ENCODE data around the gene FAM107B. TPM values are rescaled to one million over a fixed set of nuclear protein-coding genes. Genes with fewer than 3 reads are reported as not detected.

Gene FAM107B
- total RNA-seq, 1 experiment from 2014 or later: 61.6 TPM

GRCh38 chr10:14742382-14742781 is 32.3 kb downstream of the FAM107B start:
- CTCF ChIA-PET: no interaction called here
- BruUV-seq (replicated peaks): no TSS peak

GRCh38 chr10:14740684-14741247 is 33.9 kb downstream of the FAM107B start:
- intact Hi-C loops (cut with micrococcal nuclease; ENCODE audit: unreplicated experiment): no loop called here
- no peak overlapping the region for H3K27ac ChIP-seq (ENCODE audit: low read depth, low read length, poor library complexity, severe bottlenecking)
- H3K27me3 ChIP-seq (replicated peaks; ENCODE audit: insufficient read depth, low read depth, low read length, poor library complexity): peaks cover 4% of the 10 kb centered on the region
- no peak for DNase-seq (ENCODE audit: low spot score)
- ChIA-PET CTCF (no interaction called here), POLR2A (ENCODE audit: low non-redundant PET) (no interaction called here)
- H3K36me3 ChIP-seq (ENCODE audit: insufficient read depth, low read length, poor library complexity, severe bottlenecking): no peaks in the 10 kb centered on the region
- no TSS peak for BruUV-seq (replicated peaks)
- no peak overlapping the region for H3K4me3 ChIP-seq (ENCODE audit: low read depth, low read length, poor library complexity, severe bottlenecking)
- H3K4me1 ChIP-seq (ENCODE audit: insufficient read depth, low read length, poor library complexity, severe bottlenecking): no peaks in the 10 kb centered on the region
- TF ChIP-seq CTCF (conservative IDR thresholded peaks at IDR 0.05; ENCODE audit: low read depth, low read length) (no peak), EZH2 (IDR thresholded peaks at IDR 0.05; ENCODE audit: borderline replicate concordance, low read depth, low read length, poor library complexity, severe bottlenecking) (no peak)
- H3K9me3 ChIP-seq (ENCODE audit: low read depth, low read length, poor library complexity, severe bottlenecking): no peaks in the 10 kb centered on the region

More at GRCh38 chr10:14742382-14742781, 32.3 kb downstream of the FAM107B start:
- POLR2A ChIA-PET (ENCODE audit: low non-redundant PET): no interaction called here
- Histone ChIP-seq H3K27me3 (replicated peaks; ENCODE audit: insufficient read depth, low read depth, low read length, poor library complexity) (peaks cover 7% of the 10 kb centered on the region), H3K9me3 (ENCODE audit: low read depth, low read length, poor library complexity, severe bottlenecking) (no peaks in the 10 kb centered on the region), H3K4me3 (ENCODE audit: low read depth, low read length, poor library complexity, severe bottlenecking) (no peak overlapping the region), H3K4me1 (ENCODE audit: insufficient read depth, low read length, poor library complexity, severe bottlenecking) (no peaks in the 10 kb centered on the region), H3K36me3 (ENCODE audit: insufficient read depth, low read length, poor library complexity, severe bottlenecking) (no peaks in the 10 kb centered on the region), H3K27ac (ENCODE audit: low read depth, low read length, poor library complexity, severe bottlenecking) (no peak overlapping the region)
- TF ChIP-seq CTCF (conservative IDR thresholded peaks at IDR 0.05; ENCODE audit: low read depth, low read length): no peak
- TF ChIP-seq EZH2 (IDR thresholded peaks at IDR 0.05; ENCODE audit: borderline replicate concordance, low read depth, low read length, poor library complexity, severe bottlenecking): no peak
- intact Hi-C loops (cut with micrococcal nuclease; ENCODE audit: unreplicated experiment): no loop called here
- DNase-seq (ENCODE audit: low spot score): no peak

- no peaks in the 10 kb centered on the region for H3K4me1 ChIP-seq (ENCODE audit: insufficient read depth, low read length, poor library complexity, severe bottlenecking)
- H3K27ac ChIP-seq (ENCODE audit: low read depth, low read length, poor library complexity, severe bottlenecking): no peak overlapping the region
- ChIA-PET POLR2A (ENCODE audit: low non-redundant PET) (no interaction called here), CTCF (no interaction called here)
- no peak overlapping the region for H3K4me3 ChIP-seq (ENCODE audit: low read depth, low read length, poor library complexity, severe bottlenecking)
- no peaks in the 10 kb centered on the region for H3K9me3 ChIP-seq (ENCODE audit: low read depth, low read length, poor library complexity, severe bottlenecking)
- TF ChIP-seq EZH2 (IDR thresholded peaks at IDR 0.05; ENCODE audit: borderline replicate concordance, low read depth, low read length, poor library complexity, severe bottlenecking) (no peak), CTCF (conservative IDR thresholded peaks at IDR 0.05; ENCODE audit: low read depth, low read length) (no peak)
- intact Hi-C loops (cut with micrococcal nuclease; ENCODE audit: unreplicated experiment): no loop called here
- H3K27me3 ChIP-seq (replicated peaks; ENCODE audit: insufficient read depth, low read depth, low read length, poor library complexity): no peaks in the 10 kb centered on the region
- DNase-seq (ENCODE audit: low spot score): no peak
- BruUV-seq (replicated peaks): no TSS peak
- H3K36me3 ChIP-seq (ENCODE audit: insufficient read depth, low read length, poor library complexity, severe bottlenecking): no peaks in the 10 kb centered on the region
Observed at GRCh38 chr10:14737808-14738545, 36.7 kb downstream of the FAM107B start.
